ENCODE data around the gene RYR1. TPM values are rescaled to one million over a fixed set of nuclear protein-coding genes. Genes with fewer than 3 reads are reported as not detected.

RYR1 gene
- total RNA-seq, 1 experiment from 2014 or later, result not detected

Other genes with a start within 250 kb of the RYR1 start
- gene DPF1, start 209.5 kb upstream of the RYR1 start, total RNA-seq (2014; rRNA removed; shearing (Covaris generic)), result 5.1 and 7.2 TPM in 2 replicates
- gene PPP1R14A, start 177.3 kb upstream of the RYR1 start, total RNA-seq (2014; rRNA removed; shearing (Covaris generic)), result not detected in 2 replicates
- gene SPINT2, start 169.1 kb upstream of the RYR1 start, total RNA-seq (2014; rRNA removed; shearing (Covaris generic)), result 1.1 TPM in 1 of 2 replicates, not detected in the other
- gene C19orf33, start 129.4 kb upstream of the RYR1 start, total RNA-seq (2014; rRNA removed; shearing (Covaris generic)), result 2.7 TPM in 1 of 2 replicates, not detected in the other
- 138 and 146 TPM in 2 replicates for gene YIF1B, start 117.7 kb upstream of the RYR1 start, total RNA-seq (2014; rRNA removed; shearing (Covaris generic))
- 0.04 TPM in 1 of 2 replicates, not detected in the other for gene KCNK6, start 113.8 kb upstream of the RYR1 start, total RNA-seq (2014; rRNA removed; shearing (Covaris generic))
- 2.0 TPM in 1 of 2 replicates, not detected in the other for gene CATSPERG, start 97.9 kb upstream of the RYR1 start, total RNA-seq (2014; rRNA removed; shearing (Covaris generic))
- gene PSMD8, start 59.1 kb upstream of the RYR1 start, total RNA-seq (2014; rRNA removed; shearing (Covaris generic)), result 743 and 838 TPM in 2 replicates
- 0.08 and 0.14 TPM in 2 replicates for gene GGN, start 45.7 kb upstream of the RYR1 start, total RNA-seq (2014; rRNA removed; shearing (Covaris generic))
- gene SPRED3, start 45.0 kb upstream of the RYR1 start, total RNA-seq (2014; rRNA removed; shearing (Covaris generic)), result 0.10 and 1.4 TPM in 2 replicates
- gene FAM98C, start 30.6 kb upstream of the RYR1 start, total RNA-seq (2014; rRNA removed; shearing (Covaris generic)), result 15.6 and 19.7 TPM in 2 replicates
- 0.62 TPM in 1 of 2 replicates, not detected in the other for gene RASGRP4, start 7.5 kb upstream of the RYR1 start, total RNA-seq (2014; rRNA removed; shearing (Covaris generic))
- gene MAP4K1, start 184.3 kb downstream of the RYR1 start, total RNA-seq (2014; rRNA removed; shearing (Covaris generic)), result 0.29 and 3.0 TPM in 2 replicates
- gene EIF3K, start 185.5 kb downstream of the RYR1 start, total RNA-seq (2014; rRNA removed; shearing (Covaris generic)), result 980 and 1,233 TPM in 2 replicates
- 157 and 262 TPM in 2 replicates for gene ACTN4, start 214.0 kb downstream of the RYR1 start, total RNA-seq (2014; rRNA removed; shearing (Covaris generic))

Data from H4 (cell line).